Glomerular visceral epithelial cell (primary cell): ENCODE data around the gene KCNMA1.

Source experiments
- DNase-seq: peaks from one replicate; pipeline ENCODE4 v3.0.0-alpha.2; 2016; ENCODE audit errors: extremely low spot score

Gene KCNMA1

DNA sequence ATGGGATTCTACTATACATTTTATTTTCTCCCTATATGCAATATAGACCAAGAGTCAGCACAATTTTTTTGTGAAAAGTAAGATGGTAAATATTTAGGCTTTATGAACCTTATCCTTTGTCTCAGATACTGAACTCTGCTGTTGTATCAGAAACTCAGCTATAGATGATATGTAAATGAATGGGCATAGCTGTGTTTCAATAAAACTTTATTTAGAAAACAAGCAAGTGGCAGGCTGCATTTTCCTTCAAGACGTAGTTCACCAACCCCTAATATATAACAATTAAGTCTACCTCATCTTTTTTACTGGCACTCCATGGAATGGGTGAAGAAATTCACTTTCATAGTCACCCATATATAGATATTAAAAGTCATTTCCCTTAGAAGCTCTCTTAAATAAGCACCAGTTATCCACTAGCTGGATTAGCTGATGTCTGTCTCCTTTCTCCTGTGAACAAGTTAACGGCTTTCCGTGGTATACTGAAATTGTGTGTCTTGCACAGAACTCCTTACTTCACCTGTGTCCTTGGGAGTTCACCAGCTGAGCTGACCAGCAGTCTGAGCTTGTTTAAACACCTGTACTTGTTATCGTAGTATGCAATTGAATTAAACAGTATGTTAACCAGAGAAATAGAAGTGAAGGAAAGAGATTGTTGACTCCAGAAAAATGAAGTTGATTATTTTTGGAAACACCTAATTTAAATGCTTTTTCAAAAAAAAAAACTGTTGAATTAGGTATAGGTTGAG, 770.6 kb downstream of the KCNMA1 start:
- DNase-seq, result no peak

DNA sequence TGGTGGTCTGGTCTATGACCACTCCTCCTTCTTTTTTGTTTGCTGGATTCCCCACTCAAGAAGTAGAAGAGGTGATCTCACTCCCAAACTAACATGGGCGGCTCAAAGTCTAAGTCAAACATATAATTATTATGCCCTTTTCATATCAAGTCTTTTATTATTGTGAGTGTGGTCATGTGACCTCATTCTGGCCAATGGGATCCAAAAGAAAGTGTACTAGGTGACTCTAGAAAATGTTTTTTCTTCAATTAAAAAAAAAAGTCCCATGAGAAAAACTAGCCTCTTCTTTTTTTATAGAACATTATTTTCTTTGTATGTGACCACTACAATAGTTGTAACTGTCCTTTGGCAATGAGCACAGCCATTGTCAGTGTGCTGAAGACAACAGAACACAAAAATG, 772.7 kb downstream of the KCNMA1 start:
- DNase-seq, result no peak

DNA sequence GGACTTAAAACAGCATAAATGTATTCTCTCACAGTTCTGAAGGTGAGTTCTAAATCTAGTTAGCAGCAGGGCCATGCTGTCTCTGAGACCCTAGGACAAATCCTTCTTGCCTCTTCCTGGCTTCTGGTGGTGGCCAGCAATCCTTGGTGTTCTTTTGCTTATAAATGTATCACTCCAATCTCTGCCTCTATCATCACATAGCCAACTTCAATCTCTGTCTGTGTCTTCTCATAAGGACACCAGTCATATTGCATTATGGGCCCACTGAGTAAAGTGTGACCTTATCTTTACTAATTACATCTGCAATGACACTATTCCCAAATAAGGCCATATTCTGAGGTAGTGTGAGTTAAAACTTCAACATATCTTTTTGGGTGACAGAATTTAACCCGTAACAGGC, 778.9 kb downstream of the KCNMA1 start:
- no peak for DNase-seq

DNA sequence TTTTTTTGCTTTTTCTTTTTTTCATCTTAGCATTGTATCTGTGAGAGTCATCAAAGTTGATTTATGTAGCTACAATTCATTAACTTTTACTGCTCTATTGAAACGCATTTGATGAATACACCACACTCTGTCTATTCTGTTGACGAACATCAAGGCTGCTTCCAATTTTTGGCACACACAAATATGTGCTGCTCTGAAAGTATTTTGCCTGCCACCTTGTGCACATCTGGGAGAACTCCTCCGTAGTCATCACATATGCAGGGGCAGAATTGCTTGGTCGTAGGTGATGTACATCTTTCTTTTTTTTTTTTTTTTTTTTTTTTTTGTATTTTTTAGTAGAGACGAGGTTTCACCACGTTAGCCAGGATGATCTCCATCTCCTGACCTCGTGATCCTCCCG, 796.8 kb downstream of the KCNMA1 start:
- DNase-seq, result no peak

DNA sequence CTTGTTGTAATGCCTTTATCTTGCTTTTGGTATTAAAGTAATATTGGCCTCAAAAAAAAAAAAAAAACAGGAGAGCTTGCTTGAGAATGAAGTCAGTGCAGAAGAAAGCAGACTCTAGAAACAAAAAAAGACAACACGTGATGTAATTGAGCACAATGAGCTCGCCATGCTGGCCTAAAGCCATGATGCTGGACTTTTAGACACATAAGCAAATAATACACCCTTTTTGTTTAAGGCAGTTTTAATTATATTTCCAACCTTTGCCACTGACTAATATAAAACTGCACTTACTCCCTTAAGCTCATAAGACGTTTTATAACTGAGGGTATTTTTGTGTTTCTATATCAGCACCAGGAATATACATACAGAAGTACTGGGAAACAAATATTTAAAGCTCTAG, 798.3 kb downstream of the KCNMA1 start:
- DNase-seq, result no peak

DNA sequence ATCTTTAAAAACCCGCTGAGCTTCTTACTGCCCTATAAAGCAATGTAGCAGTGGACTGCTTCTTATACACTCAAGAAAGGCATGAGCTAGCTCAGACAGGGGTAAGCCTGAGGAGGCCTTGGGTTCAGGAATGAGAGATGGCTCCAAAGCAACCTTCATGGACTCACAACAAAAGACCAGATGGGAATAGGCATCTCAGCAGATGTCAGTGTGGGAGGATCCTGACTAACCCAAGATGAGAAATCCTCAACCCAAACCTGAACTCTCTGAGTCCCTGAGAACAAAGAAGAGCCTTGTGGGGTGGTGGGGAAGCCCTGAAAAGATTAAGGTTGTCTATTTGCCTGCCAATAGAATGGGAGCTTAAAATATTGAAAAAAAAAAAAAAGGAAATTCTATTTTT, 807.4 kb downstream of the KCNMA1 start:
- DNase-seq, result no peak

DNA sequence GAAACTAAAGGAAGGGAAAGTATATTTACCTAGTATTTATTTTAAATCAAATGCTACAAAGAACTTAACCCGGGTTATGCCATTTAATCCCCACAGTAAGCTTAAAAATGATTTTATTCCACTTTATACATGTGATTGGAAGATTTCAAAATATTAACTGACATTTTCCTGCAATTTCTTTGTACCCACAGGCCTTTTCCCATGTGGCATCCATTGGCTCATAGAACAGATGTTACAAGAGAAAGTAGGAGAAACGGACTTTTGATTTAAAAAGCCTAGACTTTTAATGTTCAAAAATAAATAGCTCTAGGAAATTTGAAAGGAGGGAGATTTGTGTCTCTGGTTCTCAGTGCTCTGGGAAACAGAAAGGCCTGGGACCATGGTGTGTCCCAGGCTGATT, 807.9 kb downstream of the KCNMA1 start:
- no peak for DNase-seq
